Measurements from ENCODE around the gene TPM1.

DNA sequence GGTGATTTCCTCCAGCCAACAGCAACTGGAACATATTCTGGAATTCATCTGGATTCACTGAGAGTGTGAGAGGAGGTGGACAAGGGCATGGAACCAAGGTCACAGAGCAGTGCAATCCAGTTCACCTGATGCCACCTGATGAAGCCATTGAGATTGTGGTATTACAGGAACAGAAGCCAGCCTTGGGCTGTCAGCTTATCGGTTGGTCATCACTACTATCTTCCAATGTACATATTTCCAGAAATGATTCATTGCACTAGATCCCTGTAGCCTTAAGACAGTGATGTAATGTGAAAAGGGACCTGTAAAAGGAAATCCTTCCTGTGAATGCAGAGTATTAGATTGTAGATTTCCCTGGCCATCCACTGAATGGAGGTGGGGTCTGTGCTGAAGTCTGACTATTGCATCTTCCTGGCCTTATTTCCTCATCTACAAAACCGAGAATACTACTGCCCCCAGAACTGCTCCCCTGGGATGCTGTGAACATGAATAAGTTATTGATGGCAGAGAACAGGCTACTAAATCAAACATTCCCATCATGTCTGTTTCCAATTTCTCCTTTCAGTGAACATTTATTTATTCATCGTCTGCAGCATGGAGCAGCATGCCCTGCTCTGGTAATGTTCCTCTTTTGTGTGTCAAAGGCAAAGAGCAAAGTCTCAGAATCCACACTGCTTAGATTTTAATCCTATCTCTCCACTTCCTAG, 47.4 kb upstream of the TPM1 start:
- TF ChIP-seq, protein P1, sequence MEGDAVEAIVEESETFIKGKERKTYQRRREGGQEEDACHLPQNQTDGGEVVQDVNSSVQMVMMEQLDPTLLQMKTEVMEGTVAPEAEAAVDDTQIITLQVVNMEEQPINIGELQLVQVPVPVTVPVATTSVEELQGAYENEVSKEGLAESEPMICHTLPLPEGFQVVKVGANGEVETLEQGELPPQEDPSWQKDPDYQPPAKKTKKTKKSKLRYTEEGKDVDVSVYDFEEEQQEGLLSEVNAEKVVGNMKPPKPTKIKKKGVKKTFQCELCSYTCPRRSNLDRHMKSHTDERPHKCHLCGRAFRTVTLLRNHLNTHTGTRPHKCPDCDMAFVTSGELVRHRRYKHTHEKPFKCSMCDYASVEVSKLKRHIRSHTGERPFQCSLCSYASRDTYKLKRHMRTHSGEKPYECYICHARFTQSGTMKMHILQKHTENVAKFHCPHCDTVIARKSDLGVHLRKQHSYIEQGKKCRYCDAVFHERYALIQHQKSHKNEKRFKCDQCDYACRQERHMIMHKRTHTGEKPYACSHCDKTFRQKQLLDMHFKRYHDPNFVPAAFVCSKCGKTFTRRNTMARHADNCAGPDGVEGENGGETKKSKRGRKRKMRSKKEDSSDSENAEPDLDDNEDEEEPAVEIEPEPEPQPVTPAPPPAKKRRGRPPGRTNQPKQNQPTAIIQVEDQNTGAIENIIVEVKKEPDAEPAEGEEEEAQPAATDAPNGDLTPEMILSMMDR (IDR thresholded peaks at IDR 0.05), result no peak
- TF ChIP-seq POLR2A (IDR thresholded peaks at IDR 0.05; ENCODE audit: low read depth), result no peak
- no peak for TF ChIP-seq POLR2AphosphoS5 (IDR thresholded peaks at IDR 0.05)
- no peak for TF ChIP-seq EP300 (IDR thresholded peaks at IDR 0.05)
